Measurements from ENCODE around the gene SMIM1.

DNA sequence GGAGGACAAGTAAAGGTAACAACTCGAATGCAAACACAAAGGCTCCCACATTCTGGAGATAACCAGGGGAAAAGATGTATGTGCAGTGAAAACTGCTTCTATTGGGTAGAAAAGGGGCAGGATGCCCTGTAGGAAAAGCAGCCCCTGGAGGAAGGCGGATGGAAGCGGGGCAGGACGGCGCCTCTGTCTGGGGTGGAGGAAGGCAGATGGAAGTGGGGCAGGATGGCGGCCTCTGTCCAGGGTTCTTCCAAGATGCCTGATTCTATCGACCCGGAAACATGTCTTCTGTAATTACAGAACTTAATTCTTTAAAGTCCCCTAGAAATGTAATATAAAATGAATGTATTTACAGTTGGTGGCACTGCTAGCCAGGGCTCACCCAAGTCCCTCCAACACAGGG lies 47.8 kb downstream of the SMIM1 start:
- no peak for TF ChIP-seq NFIC (IDR thresholded peaks at IDR 0.05)
- no peak for TF ChIP-seq CHD1 (IDR thresholded peaks at IDR 0.05; ENCODE audit: low read length)
- TF ChIP-seq, protein P1, sequence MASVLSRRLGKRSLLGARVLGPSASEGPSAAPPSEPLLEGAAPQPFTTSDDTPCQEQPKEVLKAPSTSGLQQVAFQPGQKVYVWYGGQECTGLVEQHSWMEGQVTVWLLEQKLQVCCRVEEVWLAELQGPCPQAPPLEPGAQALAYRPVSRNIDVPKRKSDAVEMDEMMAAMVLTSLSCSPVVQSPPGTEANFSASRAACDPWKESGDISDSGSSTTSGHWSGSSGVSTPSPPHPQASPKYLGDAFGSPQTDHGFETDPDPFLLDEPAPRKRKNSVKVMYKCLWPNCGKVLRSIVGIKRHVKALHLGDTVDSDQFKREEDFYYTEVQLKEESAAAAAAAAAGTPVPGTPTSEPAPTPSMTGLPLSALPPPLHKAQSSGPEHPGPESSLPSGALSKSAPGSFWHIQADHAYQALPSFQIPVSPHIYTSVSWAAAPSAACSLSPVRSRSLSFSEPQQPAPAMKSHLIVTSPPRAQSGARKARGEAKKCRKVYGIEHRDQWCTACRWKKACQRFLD (CRISPR knock-in tag; IDR thresholded peaks at IDR 0.05), result no peak
- no peak for TF ChIP-seq IRF2 (CRISPR knock-in tag; IDR thresholded peaks at IDR 0.05)
- TF ChIP-seq POLR2AphosphoS5 (IDR thresholded peaks at IDR 0.05; ENCODE audit: control insufficient read depth, insufficient read depth, low read depth, low read length), result no peak
- no peak for TF ChIP-seq MTA1 (IDR thresholded peaks at IDR 0.05; ENCODE audit: borderline replicate concordance)
- TF ChIP-seq HMG20A (CRISPR knock-in tag; conservative IDR thresholded peaks at IDR 0.05), result no peak
- TF ChIP-seq, protein P2, sequence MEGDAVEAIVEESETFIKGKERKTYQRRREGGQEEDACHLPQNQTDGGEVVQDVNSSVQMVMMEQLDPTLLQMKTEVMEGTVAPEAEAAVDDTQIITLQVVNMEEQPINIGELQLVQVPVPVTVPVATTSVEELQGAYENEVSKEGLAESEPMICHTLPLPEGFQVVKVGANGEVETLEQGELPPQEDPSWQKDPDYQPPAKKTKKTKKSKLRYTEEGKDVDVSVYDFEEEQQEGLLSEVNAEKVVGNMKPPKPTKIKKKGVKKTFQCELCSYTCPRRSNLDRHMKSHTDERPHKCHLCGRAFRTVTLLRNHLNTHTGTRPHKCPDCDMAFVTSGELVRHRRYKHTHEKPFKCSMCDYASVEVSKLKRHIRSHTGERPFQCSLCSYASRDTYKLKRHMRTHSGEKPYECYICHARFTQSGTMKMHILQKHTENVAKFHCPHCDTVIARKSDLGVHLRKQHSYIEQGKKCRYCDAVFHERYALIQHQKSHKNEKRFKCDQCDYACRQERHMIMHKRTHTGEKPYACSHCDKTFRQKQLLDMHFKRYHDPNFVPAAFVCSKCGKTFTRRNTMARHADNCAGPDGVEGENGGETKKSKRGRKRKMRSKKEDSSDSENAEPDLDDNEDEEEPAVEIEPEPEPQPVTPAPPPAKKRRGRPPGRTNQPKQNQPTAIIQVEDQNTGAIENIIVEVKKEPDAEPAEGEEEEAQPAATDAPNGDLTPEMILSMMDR (IDR thresholded peaks at IDR 0.05 in 2 of 3, conservative IDR thresholded peaks at IDR 0.05 in 1 of 3; ENCODE audit: insufficient read depth in 2 of 3, low read depth in 1 of 3, low read length in 3 of 3), result no peak
- TF ChIP-seq EHMT2 (IDR thresholded peaks at IDR 0.05), result no peak
- TF ChIP-seq, protein P3, sequence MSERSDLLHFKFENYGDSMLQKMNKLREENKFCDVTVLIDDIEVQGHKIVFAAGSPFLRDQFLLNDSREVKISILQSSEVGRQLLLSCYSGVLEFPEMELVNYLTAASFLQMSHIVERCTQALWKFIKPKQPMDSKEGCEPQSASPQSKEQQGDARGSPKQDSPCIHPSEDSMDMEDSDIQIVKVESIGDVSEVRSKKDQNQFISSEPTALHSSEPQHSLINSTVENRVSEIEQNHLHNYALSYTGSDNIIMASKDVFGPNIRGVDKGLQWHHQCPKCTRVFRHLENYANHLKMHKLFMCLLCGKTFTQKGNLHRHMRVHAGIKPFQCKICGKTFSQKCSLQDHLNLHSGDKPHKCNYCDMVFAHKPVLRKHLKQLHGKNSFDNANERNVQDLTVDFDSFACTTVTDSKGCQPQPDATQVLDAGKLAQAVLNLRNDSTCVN (CRISPR knock-in tag; IDR thresholded peaks at IDR 0.05), result no peak
